Choroid plexus epithelial cell (primary cell): Measurements from ENCODE around the gene DNAAF2.

Source experiments
- DNase-seq: peaks from one replicate; pipeline ENCODE4 v3.0.0-alpha.2; 2010; ENCODE audit warnings: low read depth
- H3K4me3 ChIP-seq: 2 replicates; pipeline ENCODE4 v1.5.1; 2011; ENCODE audit warnings: low read depth, mild to moderate bottlenecking, control low read depth, low read length, moderate library complexity
- TF ChIP-seq, protein P1 (sequence below): conservative IDR thresholded peaks from 2 replicates; pipeline ENCODE4 v1.5.1; 2011; ENCODE audit warnings: low read depth, mild to moderate bottlenecking, control low read depth, inconsistent platforms, low read length, moderate library complexity

Gene DNAAF2

DNA sequence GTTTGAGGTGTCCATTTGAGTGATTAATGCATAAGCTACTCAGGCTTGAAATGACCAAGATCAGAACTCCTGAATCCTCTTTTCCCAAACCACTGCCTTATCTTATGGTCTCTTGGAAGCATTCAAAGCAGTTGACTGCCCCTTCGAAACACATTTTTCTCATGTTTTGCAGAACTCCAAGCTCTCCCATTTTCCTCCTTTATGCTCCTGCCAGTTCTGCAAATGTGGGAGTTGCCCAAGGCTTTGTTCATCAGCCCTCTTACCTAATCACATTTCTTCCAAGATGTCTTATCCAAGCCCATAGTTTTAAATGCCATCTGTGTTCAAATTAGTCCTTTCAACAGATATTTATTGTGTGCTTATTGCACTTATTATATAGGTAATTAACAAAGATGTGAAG, 1.8 kb upstream of the DNAAF2 start:
- no peak overlapping the region for H3K4me3 ChIP-seq
- TF ChIP-seq, protein P1, sequence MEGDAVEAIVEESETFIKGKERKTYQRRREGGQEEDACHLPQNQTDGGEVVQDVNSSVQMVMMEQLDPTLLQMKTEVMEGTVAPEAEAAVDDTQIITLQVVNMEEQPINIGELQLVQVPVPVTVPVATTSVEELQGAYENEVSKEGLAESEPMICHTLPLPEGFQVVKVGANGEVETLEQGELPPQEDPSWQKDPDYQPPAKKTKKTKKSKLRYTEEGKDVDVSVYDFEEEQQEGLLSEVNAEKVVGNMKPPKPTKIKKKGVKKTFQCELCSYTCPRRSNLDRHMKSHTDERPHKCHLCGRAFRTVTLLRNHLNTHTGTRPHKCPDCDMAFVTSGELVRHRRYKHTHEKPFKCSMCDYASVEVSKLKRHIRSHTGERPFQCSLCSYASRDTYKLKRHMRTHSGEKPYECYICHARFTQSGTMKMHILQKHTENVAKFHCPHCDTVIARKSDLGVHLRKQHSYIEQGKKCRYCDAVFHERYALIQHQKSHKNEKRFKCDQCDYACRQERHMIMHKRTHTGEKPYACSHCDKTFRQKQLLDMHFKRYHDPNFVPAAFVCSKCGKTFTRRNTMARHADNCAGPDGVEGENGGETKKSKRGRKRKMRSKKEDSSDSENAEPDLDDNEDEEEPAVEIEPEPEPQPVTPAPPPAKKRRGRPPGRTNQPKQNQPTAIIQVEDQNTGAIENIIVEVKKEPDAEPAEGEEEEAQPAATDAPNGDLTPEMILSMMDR: no peak

DNA sequence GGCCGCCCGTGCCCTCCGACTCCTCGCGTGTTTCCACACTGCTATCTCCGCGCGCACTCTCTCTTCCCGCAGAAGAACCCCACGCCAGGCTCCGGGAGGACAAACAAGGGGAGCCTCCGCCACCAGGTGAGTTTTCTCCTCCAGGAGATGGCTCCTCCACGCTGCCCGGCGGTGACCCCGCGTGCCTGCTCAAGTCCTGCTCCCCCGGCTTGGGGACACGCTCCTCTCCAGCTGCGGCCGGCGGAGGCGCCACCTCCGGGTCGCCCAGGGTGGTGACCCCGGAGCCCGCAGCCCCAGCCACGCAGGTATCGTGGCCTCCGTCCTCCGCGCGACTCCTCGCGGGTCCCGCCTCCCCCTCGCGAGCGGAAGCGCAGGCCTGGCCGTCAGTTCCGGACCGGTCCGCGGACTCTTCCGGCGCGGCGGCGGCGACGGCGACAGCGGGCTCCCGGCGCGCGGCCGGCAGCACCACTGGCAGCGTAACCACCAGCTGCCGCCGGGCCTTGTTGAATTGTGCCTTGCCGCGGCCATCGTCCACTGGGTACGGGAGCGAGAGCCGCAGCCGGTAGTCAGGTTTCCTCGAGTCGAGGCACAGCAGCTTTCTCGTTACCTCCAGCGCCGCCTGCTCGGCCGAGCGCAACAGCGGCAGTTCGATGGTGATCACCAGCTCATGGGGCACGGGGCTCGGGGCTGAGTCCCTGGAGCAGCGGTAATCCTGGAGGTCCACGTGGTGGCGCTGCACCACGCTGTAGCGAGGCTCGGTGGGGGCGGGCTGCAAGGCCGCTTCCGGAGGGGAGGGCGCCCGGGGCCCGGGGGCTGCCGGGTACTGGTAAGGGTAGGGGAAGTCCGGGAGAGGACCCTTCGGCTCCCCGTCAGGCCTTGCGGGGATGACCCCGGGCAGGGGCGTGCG, 1.2 kb downstream of the DNAAF2 start:
- TF ChIP-seq, protein P1: peak; percentile 66
- H3K4me3 ChIP-seq: peak overlapping the region; percentile 96
- peak; percentile 98 for DNase-seq

More for the DNA sequence above, 1.8 kb upstream of the DNAAF2 start:
- no peak for DNase-seq

DNA sequence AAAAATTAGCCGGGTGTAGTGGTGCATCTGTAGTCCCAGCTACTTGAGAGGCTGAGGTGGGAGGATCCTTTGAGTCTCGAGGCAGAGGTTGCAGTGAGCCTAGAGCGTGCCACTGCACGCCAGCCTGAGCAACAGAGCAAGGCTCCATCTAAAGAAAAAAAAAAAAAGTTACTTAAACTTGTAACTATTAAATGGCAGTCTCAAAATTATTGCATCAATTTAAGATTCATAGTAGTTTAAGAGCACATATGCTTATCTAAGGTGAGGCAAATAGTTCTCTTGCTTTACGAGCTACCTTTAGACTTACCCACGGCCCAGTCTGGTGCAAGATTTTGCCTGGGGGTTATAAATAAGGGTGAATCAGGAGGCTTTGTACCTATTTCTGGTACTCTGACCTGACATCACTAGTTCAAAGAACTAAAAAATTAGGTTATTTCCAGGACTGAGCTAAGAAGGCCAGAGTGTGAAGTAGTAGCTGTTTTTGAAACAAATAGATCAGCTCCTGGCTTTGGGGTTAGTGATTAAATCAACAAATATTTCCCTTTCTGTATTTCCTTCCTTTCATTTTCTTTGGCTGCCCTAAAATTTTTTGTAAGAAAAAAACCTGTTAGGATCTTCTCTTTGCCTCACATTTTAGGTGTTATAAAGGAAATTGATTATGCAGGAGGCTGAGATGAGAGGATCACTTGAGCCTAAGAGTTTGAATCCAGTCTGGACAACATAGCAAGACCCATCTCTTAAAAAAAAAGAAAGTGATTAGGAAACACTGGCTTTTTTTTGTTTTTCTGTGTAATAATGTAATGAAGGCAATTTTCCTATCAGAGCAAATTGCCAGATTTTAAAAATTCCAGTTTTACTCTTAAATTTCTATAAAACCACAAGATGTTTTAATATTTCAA, 10.9 kb downstream of the DNAAF2 start:
- DNase-seq: no peak

DNA sequence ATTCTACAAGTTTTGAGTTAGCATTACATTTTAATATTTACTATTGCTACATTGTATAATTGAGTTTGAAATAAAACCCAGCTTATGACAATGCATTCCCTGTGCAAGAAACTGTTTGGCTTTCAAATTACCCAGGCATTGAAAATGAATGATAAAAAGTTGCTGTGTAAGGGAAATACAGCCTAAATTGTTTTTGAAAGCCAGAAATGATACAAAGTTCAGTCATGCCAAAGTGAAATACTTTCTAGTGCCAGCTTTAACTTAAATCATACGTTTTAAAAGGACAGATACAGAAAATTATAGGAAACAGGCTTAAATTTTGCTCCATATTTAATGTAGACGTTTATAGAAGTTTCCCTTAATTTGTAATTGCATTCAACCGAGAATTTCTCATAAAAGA, 11.7 kb downstream of the DNAAF2 start:
- TF ChIP-seq, protein P1: no peak
- peak overlapping the region; percentile 94 for H3K4me3 ChIP-seq
- DNase-seq: no peak

More for the DNA sequence above, 10.9 kb downstream of the DNAAF2 start:
- TF ChIP-seq, protein P1: no peak
- H3K4me3 ChIP-seq: no peak overlapping the region

DNA sequence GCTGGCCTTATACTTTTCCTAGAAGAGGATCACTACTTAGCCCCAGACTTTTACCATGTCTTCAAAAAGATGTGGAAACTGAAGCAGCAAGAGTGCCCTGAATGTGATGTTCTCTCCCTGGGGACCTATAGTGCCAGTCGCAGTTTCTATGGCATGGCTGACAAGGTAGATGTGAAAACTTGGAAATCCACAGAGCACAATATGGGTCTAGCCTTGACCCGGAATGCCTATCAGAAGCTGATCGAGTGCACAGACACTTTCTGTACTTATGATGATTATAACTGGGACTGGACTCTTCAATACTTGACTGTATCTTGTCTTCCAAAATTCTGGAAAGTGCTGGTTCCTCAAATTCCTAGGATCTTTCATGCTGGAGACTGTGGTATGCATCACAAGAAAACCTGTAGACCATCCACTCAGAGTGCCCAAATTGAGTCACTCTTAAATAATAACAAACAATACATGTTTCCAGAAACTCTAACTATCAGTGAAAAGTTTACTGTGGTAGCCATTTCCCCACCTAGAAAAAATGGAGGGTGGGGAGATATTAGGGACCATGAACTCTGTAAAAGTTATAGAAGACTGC, 12.9 kb downstream of the DNAAF2 start:
- TF ChIP-seq, protein P1: no peak
- peak overlapping the region; percentile 94 for H3K4me3 ChIP-seq
- no peak for DNase-seq

DNA sequence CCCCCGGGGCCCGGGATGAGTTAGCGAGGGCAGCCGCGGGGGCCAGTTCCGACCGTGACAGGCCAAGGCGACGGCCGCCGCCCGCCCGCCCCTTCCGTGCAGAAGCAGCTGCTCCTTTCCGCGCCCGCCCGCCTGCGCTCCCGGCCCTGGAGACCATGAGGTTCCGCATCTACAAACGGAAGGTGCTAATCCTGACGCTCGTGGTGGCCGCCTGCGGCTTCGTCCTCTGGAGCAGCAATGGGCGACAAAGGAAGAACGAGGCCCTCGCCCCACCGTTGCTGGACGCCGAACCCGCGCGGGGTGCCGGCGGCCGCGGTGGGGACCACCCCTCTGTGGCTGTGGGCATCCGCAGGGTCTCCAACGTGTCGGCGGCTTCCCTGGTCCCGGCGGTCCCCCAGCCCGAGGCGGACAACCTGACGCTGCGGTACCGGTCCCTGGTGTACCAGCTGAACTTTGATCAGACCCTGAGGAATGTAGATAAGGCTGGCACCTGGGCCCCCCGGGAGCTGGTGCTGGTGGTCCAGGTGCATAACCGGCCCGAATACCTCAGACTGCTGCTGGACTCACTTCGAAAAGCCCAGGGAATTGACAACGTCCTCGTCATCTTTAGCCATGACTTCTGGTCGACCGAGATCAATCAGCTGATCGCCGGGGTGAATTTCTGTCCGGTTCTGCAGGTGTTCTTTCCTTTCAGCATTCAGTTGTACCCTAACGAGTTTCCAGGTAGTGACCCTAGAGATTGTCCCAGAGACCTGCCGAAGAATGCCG, 13.7 kb downstream of the DNAAF2 start:
- TF ChIP-seq, protein P1: no peak
- H3K4me3 ChIP-seq: peak overlapping the region; percentile 94
- DNase-seq: no peak
